Stomach (tissue), 9 donors: ENCODE data around the gene USP44. TPM values are rescaled to one million over a fixed set of nuclear protein-coding genes. Genes with fewer than 3 reads are reported as not detected.

Source experiments
- DNase-seq, 2 donors: peaks; one replicate each; pipeline versions ENCODE4 v3.0.0 to v3.0.0-alpha.2; 2013 to 2019
- H3K27ac ChIP-seq, 5 donors: fragments of 200-600 bp in 4 of 5; sonication (generic) in 4 of 5; one replicate each; pipeline ENCODE4 v1.5.1; 2013 to 2019; ENCODE audit warnings: mild to moderate bottlenecking in 1 of 5, moderate library complexity in 1 of 5
- H3K27me3 ChIP-seq, 3 donors: fragments of 200-600 bp; sonication (generic); one replicate each; pipeline ENCODE4 v1.5.1; 2017 to 2019; ENCODE audit warnings: mixed run types in 1 of 3
- H3K36me3 ChIP-seq, 4 donors: fragments of 200-600 bp; sonication (generic); 1 replicate in 3 of 4; 2 replicates in 1 of 4; pipeline ENCODE4 v1.5.1; 2016 to 2019
- H3K4me1 ChIP-seq, 4 donors: fragments of 200-600 bp; sonication (generic); one replicate each; pipeline ENCODE4 v1.5.1; 2016 to 2019
- H3K4me3 ChIP-seq, 4 donors: fragments of 200-600 bp; sonication (generic) in 3 of 4; one replicate each; pipeline ENCODE4 v1.5.1; 2016 to 2019; ENCODE audit warnings: mild to moderate bottlenecking in 1 of 4
- H3K9me3 ChIP-seq, 4 donors: fragments of 200-600 bp; sonication (generic); one replicate each; pipeline ENCODE4 v1.5.1; 2016 to 2019
- CTCF ChIP-seq, 7 experiments: fragments of 450-650 bp in 4 of 7; fragments of 200-600 bp in 3 of 7; sonication (generic) in 3 of 7; IDR thresholded peaks; one replicate each; pipeline ENCODE4 v1.5.1; 2016 to 2019; ENCODE audit warnings: antibody characterized with exemption in 7 of 7, control low read depth in 2 of 7, mild to moderate bottlenecking in 1 of 7
- EP300 ChIP-seq: sonication (generic); formaldehyde crosslinking; IDR thresholded peaks from one replicate; pipeline ENCODE4 v1.6.1; 2017; ENCODE audit warnings: antibody characterized with exemption
- POLR2A ChIP-seq, 4 donors: fragments of 450-650 bp; IDR thresholded peaks; one replicate each; pipeline ENCODE4 v1.6.1; 2016; ENCODE audit warnings: antibody characterized with exemption in 4 of 4, control low read depth in 2 of 4, mild to moderate bottlenecking in 1 of 4, moderate library complexity in 1 of 4
- POLR2AphosphoS5 ChIP-seq, 3 donors: sonication (generic); formaldehyde crosslinking; IDR thresholded peaks; one replicate each; pipeline ENCODE4 v1.6.1; 2016; ENCODE audit warnings: antibody characterized with exemption in 3 of 3
- WGBS, 5 donors: extraction: QIAGEN DNeasy Blood & Tissue Kit in 3 of 5; methylation state at CpG; one replicate each; pipeline versions ENCODE4 v1.1.5 to v1.1.7; 2013 to 2018; 5-methylcytosine and 5-hydroxymethylcytosine counted together
- intact Hi-C: fragments of 100-400 bp; cut with DNase I; formaldehyde crosslinking; loops from one replicate; pipeline ENCODE4 v1.15.1; 2023; ENCODE audit warnings: low total_unique reads
- polyA plus RNA-seq, 3 donors: library from polyadenylated mRNA; stranded (reverse); fragments of 200-250 nt; gene quantifications; one replicate each; pipeline ENCODE4 v1.2.3, GENCODE V29; 2013
- total RNA-seq, 5 donors: library from RNA; depleted of rRNA; stranded (reverse); fragments of >200 nt; gene quantifications; one replicate each; pipeline versions ENCODE4 v1.1.0 to v1.2.3, GENCODE V29; 2014 to 2016
- donor health status: healthy with polysubstance abuse.
- donor health status: Bipolar disorder and iron deficiency.
- donor health status: healthy.

USP44 gene
- total and polyA plus RNA-seq, 8 donors = under 0.01 to 2.6 (median 0.36) TPM; not detected in 2

GRCh38 chr12:95481888-95482287, 69.4 kb downstream of the USP44 start:
- Histone ChIP-seq H3K36me3 (peaks cover 16 to 68% (median 62%) of the 10 kb centered on the region in 4 donors), H3K27me3 (no peaks in the 10 kb centered on the region), H3K4me1 (peaks cover 0 to 60% (median 31%) of the 10 kb centered on the region in 4 donors), H3K4me3 (no peak overlapping the region), H3K9me3 (no peaks in the 10 kb centered on the region), H3K27ac (no peak overlapping the region)
- DNase-seq = no peak
- TF ChIP-seq EP300 = no peak
- TF ChIP-seq POLR2AphosphoS5 (IDR thresholded peaks at IDR 0.05) = no peak
- TF ChIP-seq CTCF (IDR thresholded peaks at IDR 0.05) = no peak
- no peak for TF ChIP-seq POLR2A (IDR thresholded peaks at IDR 0.05)
- intact Hi-C loops = no loop called here
- 83 to 96% (median 90%) methylated on average over 7 of the region's 7 CpGs for WGBS, 5 donors

- DNase-seq = no peak
- Histone ChIP-seq H3K27me3 (no peaks in the 10 kb centered on the region), H3K9me3 (no peaks in the 10 kb centered on the region), H3K27ac (no peak overlapping the region), H3K36me3 (peaks cover 10 to 68% (median 62%) of the 10 kb centered on the region in 4 donors), H3K4me3 (no peak overlapping the region), H3K4me1 (peaks cover 3 to 68% (median 35%) of the 10 kb centered on the region in 4 donors)
- TF ChIP-seq EP300 (no peak), POLR2AphosphoS5 (IDR thresholded peaks at IDR 0.05) (no peak), CTCF (IDR thresholded peaks at IDR 0.05) (no peak), POLR2A (IDR thresholded peaks at IDR 0.05) (no peak)
- intact Hi-C loops = no loop called here
- 70 to 93% (median 85%) methylated on average over 3 of the region's 3 CpGs for WGBS, 5 donors
These were observed 70.2 kb downstream of the USP44 start for GRCh38 chr12:95481072-95481471.

- H3K27me3 ChIP-seq = no peaks in the 10 kb centered on the region
- DNase-seq = no peak
- H3K9me3 ChIP-seq = no peaks in the 10 kb centered on the region
- H3K36me3 ChIP-seq = peaks cover 10 to 61% (median 57%) of the 10 kb centered on the region in 4 donors
- H3K4me1 ChIP-seq = peaks cover 9 to 76% (median 43%) of the 10 kb centered on the region in 4 donors
- intact Hi-C loops = no loop called here
- H3K4me3 ChIP-seq = no peak overlapping the region
- WGBS, 5 donors = 58 to 80% (median 77%) methylated on average over 2 of the region's 2 CpGs
- H3K27ac ChIP-seq = no peak overlapping the region
- TF ChIP-seq POLR2AphosphoS5 (IDR thresholded peaks at IDR 0.05) (no peak), CTCF (IDR thresholded peaks at IDR 0.05) (no peak), POLR2A (IDR thresholded peaks at IDR 0.05) (no peak), EP300 (no peak)
These were observed 71.0 kb downstream of the USP44 start for GRCh38 chr12:95480230-95480629.

GRCh38 chr12:95474660-95474958, 76.7 kb downstream of the USP44 start:
- Histone ChIP-seq H3K4me3 (peak overlapping the region; percentile 64 to 98 (median 93)), H3K9me3 (no peaks in the 10 kb centered on the region), H3K27ac (peak overlapping the region in 4 of 5 donors; percentile 80 to 97 (median 92)), H3K36me3 (peaks cover 8 to 37% (median 36%) of the 10 kb centered on the region in 4 donors), H3K27me3 (no peaks in the 10 kb centered on the region), H3K4me1 (peaks cover 11 to 54% (median 38%) of the 10 kb centered on the region in 4 donors)
- TF ChIP-seq POLR2A (IDR thresholded peaks at IDR 0.05) (no peak), CTCF (IDR thresholded peaks at IDR 0.05) (no peak), POLR2AphosphoS5 (IDR thresholded peaks at IDR 0.05) (no peak), EP300 (no peak)
- 0 to 2% (median 1%) methylated on average over 16 of the region's 16 CpGs for WGBS, 5 donors
- intact Hi-C loops = no loop called here
- DNase-seq = no peak
